Renal cortical epithelial cell (primary cell): Measurements from ENCODE around the gene CDK14. TPM values are rescaled to one million over a fixed set of nuclear protein-coding genes. Genes with fewer than 3 reads are reported as not detected.
A peak's percentile ranks its signal among the peaks of the same experiment; 100 is the strongest.
"Not testable (repeated sequence)": the region's sequence is repeated elsewhere in the genome, so short reads cannot be mapped to it uniquely, and the experiment has no call there.

Experiments
- DNase-seq: peaks from one replicate; pipeline ENCODE4 v3.0.0-alpha.2; 2011; ENCODE audit warnings: low read depth
- total RNA-seq: library from RNA; depleted of rRNA; stranded (reverse); fragments of >200 nt; gene quantifications from 2 replicates; pipeline ENCODE4 v1.2.3, GENCODE V29; 2014

Gene CDK14
- total RNA-seq, 1 donor from 2014 or later: 30.2 TPM

DNA sequence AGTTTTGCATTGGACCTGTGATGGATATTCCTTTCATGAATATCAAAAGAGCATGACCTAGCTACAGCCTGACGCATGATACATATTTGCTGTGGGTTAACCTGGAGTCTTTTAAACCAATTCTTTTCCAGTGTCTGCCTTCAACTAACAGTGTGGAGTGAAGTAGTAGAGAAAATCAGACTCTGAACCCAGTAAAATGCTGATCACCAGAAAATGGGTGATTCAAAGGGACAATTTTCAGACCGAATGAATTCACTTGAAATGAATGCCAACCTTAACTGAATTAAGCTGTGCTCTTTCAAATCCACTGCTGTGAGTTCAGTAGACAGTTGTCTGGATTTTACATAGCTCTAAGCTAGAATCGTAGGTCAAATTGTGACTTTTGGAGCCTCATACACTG lies 123.0 kb downstream of the CDK14 start:
- peak; percentile 11 for DNase-seq

DNA sequence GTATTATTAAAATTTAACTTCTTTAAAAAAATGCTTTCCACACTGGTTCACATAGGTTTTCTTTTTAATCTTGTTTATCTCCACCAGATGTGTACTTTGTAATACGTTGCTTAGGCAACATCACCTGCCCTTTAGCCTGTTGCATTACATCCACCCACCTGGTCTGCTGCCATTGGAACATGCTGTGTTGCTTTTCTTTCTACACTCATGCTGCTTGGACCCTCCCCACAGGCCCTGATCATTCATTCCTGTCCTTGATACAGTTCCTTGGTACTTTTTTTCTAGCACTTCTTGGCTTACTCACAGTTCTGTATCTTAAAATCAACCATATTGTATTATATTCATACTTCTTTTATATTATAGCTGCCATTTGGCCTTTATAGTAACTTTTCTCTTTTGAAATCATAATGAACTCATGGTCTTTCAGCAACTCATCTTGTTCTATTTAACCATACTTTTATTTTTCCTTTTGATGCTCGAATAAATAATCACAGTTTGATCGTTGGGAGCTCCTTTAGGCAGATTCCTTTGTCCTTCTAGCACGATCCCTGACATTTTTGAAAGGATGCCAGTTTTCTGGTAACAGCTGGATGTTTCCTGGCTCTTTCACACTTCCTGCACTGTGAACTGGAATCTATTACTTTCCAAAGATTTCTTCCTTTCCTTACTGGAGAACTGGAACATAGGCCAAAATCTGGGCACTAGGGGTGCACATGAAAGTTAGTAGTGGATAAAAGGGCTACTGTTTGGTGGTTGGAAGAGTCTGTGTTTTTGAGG lies 125.1 kb downstream of the CDK14 start:
- DNase-seq: peak; percentile 93

DNA sequence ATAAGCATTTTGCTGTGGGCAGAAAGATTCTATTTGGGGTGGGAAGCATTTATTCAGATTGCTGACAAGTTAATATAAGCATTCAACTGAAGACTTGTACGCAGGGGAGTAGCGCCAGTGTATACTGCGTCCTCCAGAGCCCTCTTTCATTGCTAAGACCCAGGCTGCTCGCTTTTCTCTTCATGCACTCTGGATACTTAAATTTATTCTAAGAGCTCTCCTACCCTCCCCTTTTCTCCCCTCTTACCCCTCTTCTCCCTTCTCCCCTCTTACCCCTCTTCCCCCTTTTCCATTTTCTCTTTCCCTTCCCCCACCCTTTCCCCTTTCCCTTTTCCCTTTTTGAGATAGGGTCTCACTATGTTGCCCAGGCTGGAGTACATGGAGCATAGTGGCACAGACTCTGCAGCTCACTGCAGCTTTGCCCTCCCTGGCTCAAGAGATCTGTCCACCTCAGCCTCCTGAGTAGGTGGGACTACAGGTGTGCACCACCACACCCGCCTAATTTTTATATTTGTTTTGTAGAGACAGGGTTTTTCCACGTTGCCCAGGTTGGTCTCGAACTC lies 125.8 kb downstream of the CDK14 start:
- no peak for DNase-seq

DNA sequence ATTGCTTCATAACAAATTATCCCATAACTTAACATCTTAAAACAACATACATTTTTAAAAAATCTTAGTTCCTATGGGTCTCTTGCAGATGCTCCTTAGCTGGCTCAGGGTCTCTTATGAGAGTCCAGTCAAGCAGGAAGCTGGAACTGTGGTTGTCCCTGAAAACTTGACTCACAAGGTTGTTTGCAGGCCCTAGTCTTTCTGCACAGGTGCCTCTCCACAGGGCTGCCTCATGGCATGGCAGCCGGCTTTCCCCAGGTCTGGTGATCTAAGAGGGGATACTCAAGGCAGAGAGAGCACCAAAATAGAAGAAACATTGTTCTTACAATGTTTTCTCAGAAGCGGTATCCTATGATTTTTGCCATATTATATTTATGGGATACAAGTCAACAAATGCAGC lies 127.1 kb downstream of the CDK14 start:
- no peak for DNase-seq

DNA sequence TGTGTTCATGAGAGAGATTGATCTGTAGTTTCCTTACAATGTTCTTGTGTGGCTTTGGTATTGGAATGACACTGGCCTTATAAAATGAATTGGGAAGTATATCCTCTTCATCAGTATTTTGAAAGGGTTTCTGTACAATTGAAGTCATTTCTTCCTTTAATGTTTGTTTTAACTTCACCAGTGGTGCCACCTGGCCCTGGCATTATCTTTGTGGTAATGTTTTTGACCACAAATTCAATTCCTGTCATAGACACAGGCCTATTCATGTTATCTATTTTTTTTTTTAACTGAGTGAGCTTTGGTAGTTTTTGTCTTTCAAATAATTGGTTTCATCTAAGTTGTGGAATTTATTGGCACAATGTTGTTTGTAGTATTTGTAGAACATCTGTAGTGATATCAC lies 127.7 kb downstream of the CDK14 start:
- DNase-seq: peak; percentile 29

DNA sequence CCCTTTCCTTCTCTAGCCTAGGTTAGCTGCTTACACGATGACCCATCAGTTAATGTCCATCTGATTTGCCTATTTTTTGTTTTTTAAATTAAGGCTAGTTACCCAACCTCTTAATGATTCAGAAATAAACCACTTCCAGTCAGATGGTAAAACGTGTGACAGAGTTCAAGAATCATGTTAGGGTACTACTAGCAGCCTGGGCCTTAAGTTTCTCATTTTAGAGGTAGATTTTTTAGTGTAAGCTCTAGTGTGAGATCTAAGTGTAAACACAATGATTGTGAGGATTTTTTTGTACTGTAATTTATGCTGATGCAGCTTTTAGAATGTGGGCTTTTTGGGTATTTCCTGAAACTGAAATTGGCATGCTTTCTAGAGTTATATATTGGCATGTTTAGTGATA lies 130.0 kb downstream of the CDK14 start:
- DNase-seq: peak; percentile 68

DNA sequence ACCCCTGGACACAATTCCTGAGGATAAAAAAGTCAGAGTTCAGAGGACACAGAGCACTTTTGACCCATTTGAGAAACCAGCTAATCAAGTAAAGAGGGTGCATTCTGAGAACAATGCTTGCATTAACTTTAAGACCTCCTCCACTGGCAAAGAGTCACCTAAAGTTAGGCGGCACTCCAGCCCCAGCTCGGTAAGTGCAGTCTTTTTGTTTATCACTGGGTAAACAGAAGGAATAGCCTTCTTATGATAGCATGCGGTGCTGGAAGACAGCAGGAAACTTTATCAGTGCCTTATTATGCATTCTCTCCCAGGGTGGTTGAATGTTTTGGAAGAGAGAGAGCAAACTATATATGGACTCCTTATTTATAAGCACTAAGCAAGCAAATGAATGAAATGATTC lies 130.5 kb downstream of the CDK14 start:
- DNase-seq: peak; percentile 30

DNA sequence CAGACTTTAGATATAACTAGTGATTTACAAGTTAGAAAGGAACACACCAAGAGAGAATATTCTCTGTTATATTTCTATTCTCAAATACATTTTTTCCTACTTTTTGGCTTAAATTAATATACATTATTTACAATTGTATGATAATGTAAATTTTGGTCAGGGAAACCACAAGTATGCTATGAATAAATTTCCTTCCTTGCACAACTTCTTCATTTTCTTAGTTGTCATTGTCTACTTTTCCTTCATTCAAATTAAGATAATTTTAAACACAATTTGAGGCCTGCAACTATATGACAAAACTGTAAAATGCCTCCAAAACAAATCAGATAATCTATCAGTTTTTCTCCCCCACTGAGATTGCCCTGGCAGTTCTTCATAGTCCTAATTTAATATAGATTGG lies 131.3 kb downstream of the CDK14 start:
- no peak for DNase-seq

DNA sequence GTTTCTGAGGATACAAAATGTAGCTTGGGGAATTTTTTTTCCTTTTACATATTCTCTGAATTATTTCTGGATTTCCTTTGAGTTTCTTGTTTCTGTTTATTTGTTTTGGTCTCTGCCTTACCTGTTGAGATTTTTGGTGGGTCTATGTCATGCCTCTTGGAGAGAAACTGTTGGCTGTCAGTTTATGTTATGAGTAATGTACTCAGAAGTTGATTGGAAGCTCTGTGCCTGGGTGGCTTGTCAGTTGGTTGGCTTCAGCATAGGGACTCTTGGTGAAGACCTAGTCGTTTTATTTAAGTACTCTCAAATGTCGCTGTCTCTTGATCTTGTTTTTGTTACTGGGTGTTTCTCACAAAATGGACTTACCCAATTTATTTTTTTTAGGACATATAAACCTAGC lies 132.4 kb downstream of the CDK14 start:
- no peak for DNase-seq

DNA sequence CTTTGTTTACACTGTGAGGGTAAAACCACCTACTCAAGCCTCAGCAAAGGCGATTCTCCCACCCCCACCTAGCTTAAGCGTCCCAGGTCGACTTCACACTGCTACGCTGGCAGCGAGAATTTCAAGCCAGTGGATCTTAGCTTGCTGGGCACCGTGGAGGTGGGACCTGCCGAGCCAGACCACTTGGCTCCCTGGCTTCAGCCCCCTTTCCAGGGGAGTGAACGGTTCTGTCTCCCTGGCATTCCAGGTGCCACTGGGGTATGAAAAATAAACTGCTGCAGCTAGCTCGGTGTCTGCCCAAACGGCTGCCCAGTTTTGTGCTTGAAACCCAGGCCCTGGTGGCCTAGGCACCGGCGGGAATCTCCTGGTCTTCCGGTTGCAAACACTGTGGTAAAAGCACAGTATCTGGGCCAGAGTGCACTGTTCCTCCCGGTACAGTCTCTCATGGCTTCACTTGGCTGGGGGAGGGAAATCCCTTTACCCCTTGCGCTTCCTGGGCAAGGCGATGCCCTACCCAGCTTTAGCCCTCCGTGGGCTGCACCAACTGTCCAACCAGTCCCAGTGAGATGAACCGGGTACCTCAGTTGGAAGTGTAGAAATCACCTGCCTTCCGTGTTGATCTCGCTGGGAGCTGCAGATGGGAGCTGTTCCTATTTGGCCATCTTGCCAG lies 139.6 kb downstream of the CDK14 start:
- DNase-seq: not testable (repeated sequence)

DNA sequence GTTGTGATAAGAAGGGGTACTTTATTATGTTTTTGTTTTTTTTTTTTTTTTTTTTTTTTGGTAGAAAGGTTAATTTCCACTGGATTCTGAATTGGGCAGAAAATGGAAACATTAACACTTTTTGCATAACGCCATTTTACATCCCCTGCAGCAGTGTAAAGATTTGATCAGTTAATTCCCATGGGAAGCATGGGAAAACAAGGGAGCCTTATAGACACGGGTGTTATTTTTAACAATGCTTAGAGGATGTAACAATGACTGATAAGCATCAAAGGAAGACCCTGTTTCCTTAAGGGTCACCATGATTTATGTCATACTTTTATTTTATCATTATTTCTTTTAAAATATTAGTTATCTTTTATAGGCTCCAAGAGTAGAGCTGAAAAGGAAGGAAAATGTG lies 140.2 kb downstream of the CDK14 start:
- DNase-seq: no peak

DNA sequence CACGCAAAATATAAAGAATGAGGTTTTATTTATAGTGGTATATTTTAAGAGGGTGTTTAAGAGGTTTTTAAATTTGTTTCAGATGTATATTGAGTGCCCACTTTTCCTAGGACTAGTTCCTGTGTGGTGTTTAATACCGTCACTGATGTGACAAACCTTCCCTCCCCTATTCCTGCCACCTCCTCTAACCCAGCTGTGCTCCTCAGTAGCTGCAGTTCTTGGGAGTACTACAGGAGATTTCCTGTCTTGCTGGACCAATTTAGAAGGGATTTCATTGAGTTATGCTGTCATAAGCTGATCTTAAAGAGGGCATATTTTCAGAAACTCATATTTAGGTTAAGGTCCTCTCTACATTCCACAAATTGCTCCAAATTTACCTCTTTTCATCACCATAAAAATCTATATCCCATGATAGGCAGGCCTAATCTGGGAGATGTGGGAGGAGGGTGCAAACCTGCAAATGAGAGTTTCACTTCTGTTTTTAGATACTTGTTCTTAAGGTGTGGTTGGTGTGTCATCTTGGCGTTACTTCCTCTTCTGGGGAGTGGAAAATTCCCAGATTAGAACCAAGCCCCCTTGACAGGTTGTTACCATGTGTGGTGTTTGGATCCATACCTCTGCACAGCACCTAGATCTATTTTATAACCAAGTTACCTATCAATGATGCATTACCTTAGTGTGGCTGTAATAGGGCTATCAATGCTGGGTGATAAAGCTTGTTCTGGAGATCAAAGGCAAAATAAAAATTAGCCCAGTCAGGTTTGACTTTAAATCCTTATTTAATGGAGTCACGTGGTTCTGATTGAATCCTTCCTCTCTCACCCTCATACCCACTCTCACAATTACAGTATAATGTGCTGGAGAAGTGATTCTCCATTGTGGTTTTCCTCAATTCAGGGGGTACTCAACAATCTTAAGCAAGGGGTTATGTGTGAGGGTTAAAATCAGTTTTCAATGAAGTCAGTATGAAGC lies 141.1 kb downstream of the CDK14 start:
- no peak for DNase-seq

DNA sequence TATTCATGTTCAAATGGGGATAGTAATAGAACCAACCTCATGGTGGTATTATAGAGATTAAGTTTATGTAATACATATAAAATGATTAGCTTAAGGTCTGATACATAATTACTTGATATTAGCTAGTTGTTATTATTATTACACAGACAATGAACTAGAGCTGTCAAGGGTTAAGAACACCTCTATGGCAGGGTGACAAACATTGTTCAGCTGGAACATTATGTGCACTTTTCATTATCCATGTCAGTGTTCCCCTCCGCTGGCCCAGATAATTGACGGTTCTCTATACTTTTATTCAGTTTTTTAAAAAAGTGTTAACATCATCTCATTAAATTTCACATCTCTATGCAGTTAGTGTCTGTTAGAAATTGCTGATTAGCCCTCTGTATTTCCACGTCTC lies 142.1 kb downstream of the CDK14 start:
- DNase-seq: no peak

DNA sequence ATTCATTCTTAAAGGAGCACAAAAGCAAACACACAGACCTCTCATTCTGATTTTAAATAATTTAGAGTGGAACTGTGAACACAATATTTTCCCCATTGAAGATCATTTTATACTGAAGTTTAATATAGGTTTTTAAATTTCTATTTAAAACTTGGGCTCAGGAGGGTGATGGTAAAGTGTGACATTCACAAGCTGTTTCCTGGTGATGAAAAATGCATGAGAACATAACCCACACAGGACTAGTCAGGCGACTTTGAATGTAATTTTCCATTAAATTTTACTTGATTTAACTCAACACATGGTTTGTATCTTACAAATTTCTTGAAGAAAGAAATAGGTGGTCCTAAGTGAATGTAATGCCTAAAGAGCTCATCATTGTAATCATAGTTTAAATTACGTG lies 143.6 kb downstream of the CDK14 start:
- DNase-seq: no peak

DNA sequence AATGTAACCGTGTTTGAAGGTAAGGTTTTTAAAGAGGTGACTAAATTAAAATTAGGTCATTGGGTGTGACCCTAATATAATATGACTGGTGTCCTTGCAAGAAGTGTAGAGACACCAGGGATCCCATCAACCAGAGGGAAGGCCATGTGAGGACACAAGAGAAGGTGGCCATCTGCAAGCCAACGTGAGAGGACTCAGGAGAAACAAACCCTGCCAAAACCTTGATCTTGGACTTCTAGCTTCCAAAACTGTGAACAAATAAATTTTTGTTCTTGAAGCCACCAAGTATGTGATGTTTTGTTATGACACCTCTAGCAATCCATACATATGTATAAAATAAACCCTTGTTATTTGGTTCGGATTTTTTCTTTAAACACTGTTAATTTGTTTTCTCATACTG lies 144.3 kb downstream of the CDK14 start:
- DNase-seq: no peak

DNA sequence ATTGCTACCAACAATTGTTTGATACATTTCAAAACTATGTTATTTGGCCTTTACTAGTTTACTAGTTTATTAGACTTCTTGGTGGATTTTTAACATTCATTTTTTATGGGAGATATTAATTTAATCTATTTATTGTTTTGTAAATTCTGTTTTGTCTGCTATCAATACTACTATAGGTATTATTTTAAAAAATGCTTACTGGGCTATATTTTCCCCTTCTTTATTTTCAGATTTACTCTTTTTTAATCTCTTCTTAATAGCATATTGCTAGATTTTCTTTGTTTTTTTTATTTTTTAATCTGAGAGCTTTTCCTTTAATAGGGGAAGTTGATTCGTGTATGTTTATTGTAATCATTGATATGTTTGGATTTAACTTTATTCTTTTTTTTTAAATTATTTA lies 147.5 kb downstream of the CDK14 start:
- no peak for DNase-seq

DNA sequence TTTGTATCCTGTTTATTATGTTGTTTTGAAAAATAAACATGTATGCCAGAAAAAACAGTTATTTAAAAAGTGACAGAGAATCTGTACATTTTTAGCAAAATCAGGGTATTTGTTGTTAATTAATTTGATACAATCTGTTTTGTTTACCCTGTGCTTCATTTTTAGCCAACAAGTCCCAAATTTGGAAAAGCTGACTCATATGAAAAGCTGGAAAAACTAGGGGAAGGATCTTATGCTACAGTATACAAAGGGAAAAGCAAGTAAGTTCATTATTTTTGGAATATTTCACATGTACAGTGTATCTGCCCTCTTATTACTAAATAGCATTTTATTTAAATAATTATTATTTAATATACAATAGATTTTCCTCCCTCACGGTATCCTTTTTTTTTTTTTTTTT lies 151.4 kb downstream of the CDK14 start:
- no peak for DNase-seq

DNA sequence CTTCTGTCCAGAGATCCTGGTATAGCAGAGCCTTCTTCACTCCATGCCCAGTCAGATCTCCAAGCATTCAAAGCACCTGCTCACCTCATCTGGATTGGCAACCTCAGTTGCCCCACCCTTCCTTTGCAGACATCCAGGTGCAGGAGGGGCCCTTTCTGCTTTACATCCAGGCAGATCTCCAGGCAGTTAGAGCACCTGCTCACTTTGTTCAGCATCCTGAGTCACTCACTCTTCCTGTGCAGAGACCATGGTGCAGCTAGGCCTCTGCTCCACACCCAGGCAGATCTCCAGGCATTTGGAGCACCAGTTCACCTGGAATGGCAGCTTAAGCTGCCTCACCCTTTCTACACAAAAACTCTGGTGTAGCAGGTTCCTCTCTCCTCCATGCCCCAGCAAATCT lies 153.1 kb downstream of the CDK14 start:
- DNase-seq: no peak

DNA sequence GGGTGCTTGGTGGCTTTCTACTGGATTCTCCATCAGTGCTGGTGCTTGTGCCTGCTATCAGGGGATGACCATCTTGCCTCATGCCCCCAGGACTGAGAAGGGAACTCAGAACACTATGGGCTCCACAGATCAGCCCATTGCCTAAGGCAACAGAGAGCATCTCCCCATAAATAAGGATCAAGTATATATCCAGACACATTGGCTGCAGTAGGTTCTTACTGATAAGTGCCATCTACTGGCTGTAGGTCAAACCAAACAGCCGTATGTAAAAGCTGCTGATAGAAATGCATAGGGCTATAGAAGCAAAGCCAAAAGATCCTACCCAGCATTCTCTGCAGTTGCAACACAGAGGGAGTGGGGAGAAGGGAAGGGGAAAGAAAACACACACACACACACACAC lies 153.7 kb downstream of the CDK14 start:
- DNase-seq: no peak

DNA sequence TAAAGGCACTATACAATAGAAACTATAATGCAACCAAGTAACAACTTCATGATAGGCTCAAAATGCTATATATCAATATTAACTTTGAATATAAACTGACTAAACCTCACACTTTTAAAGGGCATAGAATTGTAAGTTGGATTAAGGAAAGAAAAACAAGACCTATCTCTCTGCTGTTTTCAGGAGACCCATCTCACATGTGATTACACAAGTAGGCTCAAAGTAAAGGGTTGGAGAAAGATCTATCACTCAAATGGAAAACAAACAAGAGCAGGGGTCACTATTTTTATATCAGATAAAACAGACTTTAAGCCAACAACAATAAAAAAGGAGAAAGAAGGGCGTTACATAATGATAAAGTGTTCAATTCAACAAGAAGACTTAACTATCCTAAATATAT lies 155.5 kb downstream of the CDK14 start:
- DNase-seq: no peak

DNA sequence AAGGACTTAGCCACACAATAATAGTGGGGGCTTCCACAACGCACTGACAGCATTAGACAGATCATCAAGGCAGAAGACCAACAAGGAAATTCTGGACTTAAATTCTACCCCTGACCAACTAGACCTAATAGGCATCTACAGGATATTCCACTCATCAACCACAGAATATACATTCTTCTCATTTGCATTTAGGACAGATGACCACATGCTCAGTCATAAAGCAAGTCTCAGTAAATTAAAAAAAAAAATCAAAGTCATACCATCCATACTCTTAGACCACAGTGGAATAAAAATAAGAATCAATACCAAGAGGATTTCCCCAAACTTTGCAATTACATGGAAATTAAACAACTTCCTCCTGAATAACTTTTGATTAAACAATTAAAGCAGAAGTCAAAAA lies 155.9 kb downstream of the CDK14 start:
- DNase-seq: no peak

DNA sequence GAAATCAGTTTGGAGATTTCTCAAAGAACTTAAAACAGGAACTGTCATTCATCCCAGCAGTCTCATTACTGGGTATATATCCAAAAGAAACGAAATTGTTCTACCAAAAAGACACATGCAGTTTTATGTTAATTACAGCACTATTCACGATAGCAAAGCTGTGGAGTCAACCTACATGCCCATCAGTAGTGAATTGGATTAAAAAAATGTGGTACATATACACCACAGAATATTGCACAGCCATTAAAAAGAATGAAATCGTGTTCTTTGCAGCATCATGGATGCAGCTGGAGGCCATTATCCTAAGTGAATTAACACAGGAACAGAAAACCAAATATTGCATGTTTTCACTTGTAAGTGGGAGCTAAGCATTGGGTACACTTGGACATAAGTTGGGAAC lies 158.9 kb downstream of the CDK14 start:
- no peak for DNase-seq
